CD4-positive, CD25-positive, alpha-beta regulatory T cell (primary cell): ENCODE measurements around the gene GNAI2. TPM values are rescaled to one million over a fixed set of nuclear protein-coding genes. Genes with fewer than 3 reads are reported as not detected.

Experiments
- ATAC-seq, 2 donors: fragments of 150-1000 bp; cut with Tn5 transposase; one replicate each; pipeline ENCODE4 v1.10.0; 2021; ENCODE audit warnings: low read depth in 2 of 2, moderate number of reproducible peaks in 2 of 2, moderate library complexity in 1 of 2
- DNase-seq, 3 donors: peaks; one replicate each; pipeline versions ENCODE4 v3.0.0 to v3.0.0-alpha.2; 2012 to 2022; ENCODE audit warnings: mixed read lengths in 1 of 3
- H3K27ac ChIP-seq: one replicate; pipeline ENCODE4 v1.7.0; 2013; ENCODE audit warnings: mild to moderate bottlenecking, low read length; ENCODE audit not compliant: insufficient read depth, poor library complexity, severe bottlenecking
- H3K27me3 ChIP-seq: one replicate; pipeline ENCODE4 v1.7.0; 2013; ENCODE audit warnings: low read length; ENCODE audit not compliant: control insufficient read depth, insufficient read depth
- H3K36me3 ChIP-seq: one replicate; pipeline ENCODE4 v1.7.0; 2013; ENCODE audit warnings: mild to moderate bottlenecking, low read length, moderate library complexity; ENCODE audit not compliant: control insufficient read depth, insufficient read depth
- H3K4me1 ChIP-seq: 2 replicates; pipeline ENCODE4 v1.7.0; 2013; ENCODE audit warnings: mild to moderate bottlenecking, low read length; ENCODE audit not compliant: insufficient read depth, control insufficient read depth, poor library complexity, severe bottlenecking
- H3K4me3 ChIP-seq: one replicate; pipeline ENCODE4 v1.7.0; 2013; ENCODE audit warnings: low read depth, mild to moderate bottlenecking, low read length, moderate library complexity
- H3K9me3 ChIP-seq, 2 experiments: 1 replicate in 1 of 2; 2 replicates in 1 of 2; pipeline ENCODE4 v1.7.0; 2013; ENCODE audit warnings: low read length in 2 of 2, mild to moderate bottlenecking in 1 of 2, moderate library complexity in 1 of 2; ENCODE audit not compliant: control insufficient read depth in 2 of 2
- H3K27ac Mint-ChIP-seq, 3 donors: one replicate each; pipeline ENCODE4 v1.8.0; 2020 to 2022; ENCODE audit warnings: mild to moderate bottlenecking in 3 of 3, mixed read lengths in 3 of 3, moderate library complexity in 2 of 3
- H3K27me3 Mint-ChIP-seq: one replicate; pipeline ENCODE4 v1.8.0; 2022; ENCODE audit warnings: mild to moderate bottlenecking, mixed read lengths
- H3K36me3 Mint-ChIP-seq: one replicate; pipeline ENCODE4 v1.8.0; 2020; ENCODE audit warnings: mixed read lengths
- H3K4me1 Mint-ChIP-seq, 4 donors: one replicate each; pipeline ENCODE4 v1.8.0; 2020 to 2022; ENCODE audit warnings: mixed read lengths in 4 of 4, mild to moderate bottlenecking in 1 of 4
- H3K4me3 Mint-ChIP-seq, 4 donors: one replicate each; pipeline ENCODE4 v1.8.0; 2020 to 2022; ENCODE audit warnings: mild to moderate bottlenecking in 4 of 4, mixed read lengths in 4 of 4, moderate library complexity in 3 of 4
- H3K9me3 Mint-ChIP-seq, 7 donors: one replicate each; pipeline ENCODE4 v1.8.0; 2020 to 2022; ENCODE audit warnings: mixed read lengths in 7 of 7, mild to moderate bottlenecking in 3 of 7, moderate library complexity in 2 of 7
- polyA plus RNA-seq, 4 donors: library from polyadenylated mRNA; unstranded; fragments of 300-500 nt; fragmentation: Illumina TruSeq; gene quantifications; one replicate each; pipeline ENCODE4 v1.2.3, GENCODE V29; 2021
- total RNA-seq: library from RNA; stranded (reverse); gene quantifications from one replicate; pipeline ENCODE4 v1.2.3, GENCODE V29; 2022

Gene GNAI2
- total and polyA plus RNA-seq, 5 donors from 2014 or later, result 373 to 696 (median 572) TPM

DNA sequence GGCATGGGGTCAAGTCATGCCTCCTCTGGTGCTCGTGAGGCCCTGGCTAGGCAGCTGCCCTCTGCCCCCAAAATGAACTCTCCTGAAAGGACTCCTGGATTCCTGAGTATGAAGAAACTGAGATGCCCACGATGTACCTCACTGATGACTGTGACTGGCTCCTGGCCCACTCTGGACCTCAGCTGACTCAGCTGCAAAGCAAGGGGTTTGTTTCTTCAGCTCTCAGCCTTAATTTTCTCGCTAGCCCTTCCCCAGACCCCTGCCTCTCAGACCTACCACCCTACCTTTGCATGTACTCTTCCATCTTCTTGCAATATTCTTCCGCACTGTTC lies 5.2 kb upstream of the GNAI2 start:
- Histone ChIP-seq H3K4me1 (peaks cover 29% of the 10 kb centered on the region), H3K36me3 (no peaks in the 10 kb centered on the region), H3K27ac (no peak overlapping the region), H3K4me3 (no peak overlapping the region), H3K27me3 (no peaks in the 10 kb centered on the region), H3K9me3 (no peaks in the 10 kb centered on the region)
- Mint-ChIP-seq H3K4me3 (no peak overlapping the region), H3K36me3 (no peaks in the 10 kb centered on the region), H3K9me3 (no peaks in the 10 kb centered on the region), H3K27ac (no peak overlapping the region), H3K27me3 (peaks cover 4% of the 10 kb centered on the region), H3K4me1 (peaks cover 0 to 46% (median 14%) of the 10 kb centered on the region in 4 donors)
- no peak for ATAC-seq
- DNase-seq, result no peak

DNA sequence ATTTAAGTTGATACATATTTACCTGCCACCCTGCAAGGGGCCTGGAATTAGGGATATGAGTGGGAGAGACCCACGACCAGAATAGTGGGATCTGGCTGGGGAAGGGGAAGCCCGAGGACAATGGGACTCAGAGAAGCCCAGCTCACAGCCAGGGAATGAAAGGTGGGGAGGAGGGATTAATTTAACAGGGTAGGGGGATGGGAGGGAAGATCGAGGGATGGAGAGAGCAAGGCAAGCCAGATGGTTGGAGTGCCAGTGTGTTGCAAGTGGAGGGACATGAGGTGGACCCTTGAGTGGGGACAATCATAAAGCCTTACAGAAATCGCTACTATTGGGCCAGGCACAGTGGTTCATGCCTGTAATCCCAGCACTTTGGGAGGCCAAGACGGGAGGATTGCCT lies 4.4 kb upstream of the GNAI2 start:
- Histone ChIP-seq H3K4me3 (no peak overlapping the region), H3K27ac (no peak overlapping the region), H3K27me3 (no peaks in the 10 kb centered on the region), H3K36me3 (no peaks in the 10 kb centered on the region), H3K9me3 (no peaks in the 10 kb centered on the region), H3K4me1 (peaks cover 23% of the 10 kb centered on the region)
- no peak for DNase-seq
- Mint-ChIP-seq H3K4me1 (peaks cover 0 to 41% (median 13%) of the 10 kb centered on the region in 4 donors), H3K9me3 (no peaks in the 10 kb centered on the region), H3K4me3 (peak overlapping the region in 1 of 4 donors; percentile 7), H3K27me3 (peaks cover 6% of the 10 kb centered on the region), H3K27ac (no peak overlapping the region), H3K36me3 (no peaks in the 10 kb centered on the region)
- ATAC-seq, result no peak

DNA sequence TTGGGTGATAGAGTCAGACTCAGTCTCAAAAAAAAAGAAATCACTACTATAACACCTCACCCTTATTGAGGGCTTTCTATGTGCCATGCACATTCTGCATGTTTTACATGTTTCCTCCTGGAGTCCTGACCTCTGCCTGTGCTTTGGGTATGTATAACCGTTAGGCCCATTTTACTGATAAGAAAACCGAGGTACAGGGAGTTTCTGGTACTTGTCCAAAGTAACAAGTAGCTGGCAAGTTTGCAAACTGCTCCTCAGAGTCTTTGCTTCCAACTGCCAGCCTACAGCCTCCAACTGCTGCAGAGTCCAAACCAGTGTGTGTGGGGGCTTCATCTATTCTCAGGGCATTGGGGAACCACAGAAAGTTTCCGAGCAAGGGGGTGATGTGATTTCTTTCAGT lies 3.7 kb upstream of the GNAI2 start:
- Histone ChIP-seq H3K27me3 (no peaks in the 10 kb centered on the region), H3K4me1 (peaks cover 20% of the 10 kb centered on the region), H3K9me3 (no peaks in the 10 kb centered on the region), H3K4me3 (no peak overlapping the region), H3K27ac (no peak overlapping the region), H3K36me3 (no peaks in the 10 kb centered on the region)
- DNase-seq (no peak), ATAC-seq (no peak)
- peaks cover 7% of the 10 kb centered on the region for H3K27me3 Mint-ChIP-seq
- H3K9me3 Mint-ChIP-seq, result no peaks in the 10 kb centered on the region
- peaks cover 0 to 35% (median 12%) of the 10 kb centered on the region in 4 donors for H3K4me1 Mint-ChIP-seq
- no peak overlapping the region for H3K4me3 Mint-ChIP-seq
- H3K27ac Mint-ChIP-seq, result peak overlapping the region in 1 of 3 donors; percentile 20
- H3K36me3 Mint-ChIP-seq, result no peaks in the 10 kb centered on the region

DNA sequence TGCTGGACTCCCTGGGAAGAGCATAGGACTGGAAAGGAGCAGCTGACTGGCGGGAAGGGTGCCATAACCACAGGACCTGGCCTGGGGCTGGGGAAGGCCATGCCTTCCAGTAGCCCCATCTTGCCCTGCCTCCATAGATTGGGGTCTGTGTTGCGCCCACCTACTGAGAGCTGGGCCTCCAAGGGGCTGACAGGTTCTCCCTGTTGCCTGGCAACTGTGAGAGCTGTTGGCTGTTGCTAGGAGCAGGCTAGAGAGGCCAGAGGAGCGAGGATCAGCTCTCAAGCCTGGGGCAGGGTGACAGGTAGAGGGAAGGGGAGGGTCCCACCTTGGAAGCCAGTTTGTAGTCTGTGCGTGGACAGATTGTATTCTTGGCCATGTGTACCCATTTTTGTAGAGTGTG lies 2.8 kb upstream of the GNAI2 start:
- Mint-ChIP-seq H3K4me3 (peak overlapping the region in 2 of 4 donors; percentile 47 to 69), H3K27me3 (peaks cover 10% of the 10 kb centered on the region), H3K9me3 (no peaks in the 10 kb centered on the region), H3K36me3 (no peaks in the 10 kb centered on the region), H3K4me1 (peaks cover 0 to 32% (median 10%) of the 10 kb centered on the region in 4 donors), H3K27ac (peak overlapping the region in 1 of 3 donors; percentile 44)
- no peak for ATAC-seq
- no peak for DNase-seq
- Histone ChIP-seq H3K4me3 (no peak overlapping the region), H3K27ac (no peak overlapping the region), H3K4me1 (peaks cover 21% of the 10 kb centered on the region), H3K27me3 (no peaks in the 10 kb centered on the region), H3K9me3 (no peaks in the 10 kb centered on the region), H3K36me3 (no peaks in the 10 kb centered on the region)

DNA sequence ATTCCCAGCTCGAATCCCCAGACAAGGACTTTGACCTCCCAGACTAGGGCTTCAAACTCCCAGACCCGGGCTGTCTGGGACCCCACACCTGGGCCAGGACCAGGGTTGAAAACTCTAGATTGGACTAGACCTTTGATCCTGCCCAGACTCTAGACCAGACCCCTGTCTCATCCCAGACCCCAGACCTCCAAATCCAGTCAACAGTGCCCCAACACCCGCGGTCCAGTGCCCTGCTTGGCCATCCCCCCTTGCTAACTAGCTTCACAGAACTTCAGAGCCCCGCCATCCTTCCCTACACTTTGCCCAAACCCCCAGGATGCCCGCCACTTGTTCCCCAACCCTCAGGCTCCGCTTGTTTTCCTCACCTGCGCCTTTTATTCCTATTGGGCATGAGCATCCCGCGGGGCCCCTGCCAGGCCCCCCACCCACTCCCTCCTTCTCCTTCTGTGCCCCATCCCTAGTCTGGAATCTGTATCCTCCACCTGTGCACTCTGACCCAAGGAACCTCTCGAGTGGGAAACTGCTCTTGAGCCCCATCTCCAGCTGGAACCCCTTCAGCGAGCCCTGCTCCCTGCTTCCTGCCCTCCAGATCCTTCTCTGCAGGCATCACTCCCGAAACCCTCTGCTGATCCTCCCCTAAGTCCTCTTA lies 604 bp downstream of the GNAI2 start:
- H3K4me1 ChIP-seq, result peaks cover 54% of the 10 kb centered on the region
- peaks cover 0 to 56% (median 27%) of the 10 kb centered on the region in 4 donors for H3K4me1 Mint-ChIP-seq
- H3K27me3 ChIP-seq, result no peaks in the 10 kb centered on the region

DNA sequence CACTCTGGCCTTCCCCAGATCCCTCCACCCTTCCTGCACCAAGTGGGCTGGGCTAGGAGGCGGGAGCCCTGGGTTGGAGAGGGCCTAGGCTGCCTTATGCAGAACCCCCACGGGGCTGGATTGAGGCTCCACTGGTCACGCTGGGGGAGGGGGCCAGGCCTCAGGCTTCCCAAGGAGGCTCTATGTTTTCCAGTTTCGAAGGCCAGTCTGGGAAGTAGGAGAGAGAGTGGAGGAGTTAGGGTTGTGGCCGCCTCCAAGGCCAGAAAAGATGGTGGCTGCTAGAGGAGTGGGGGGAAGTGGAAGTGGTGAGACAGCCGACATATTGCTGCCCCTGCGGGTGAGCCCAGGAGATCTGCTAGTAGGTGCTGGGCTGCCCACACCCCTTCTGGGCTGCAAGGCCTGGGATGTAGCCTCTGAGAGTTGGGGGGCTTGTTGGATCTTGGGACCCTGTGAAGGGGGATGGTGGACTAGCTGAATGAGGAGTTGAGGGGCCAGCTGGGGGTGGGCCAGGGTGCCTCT lies 1.2 kb downstream of the GNAI2 start:
- Histone ChIP-seq H3K4me1 (peaks cover 60% of the 10 kb centered on the region), H3K4me3 (peak overlapping the region; percentile 91), H3K27me3 (no peaks in the 10 kb centered on the region), H3K27ac (peak overlapping the region; percentile 83), H3K9me3 (no peaks in the 10 kb centered on the region), H3K36me3 (peaks cover 11% of the 10 kb centered on the region)
- ATAC-seq, result no peak
- H3K27me3 Mint-ChIP-seq, result peaks cover 10% of the 10 kb centered on the region
- peak overlapping the region; percentile 92 to 97 (median 96) for H3K27ac Mint-ChIP-seq
- DNase-seq, result peak in 2 of 3 donors; percentile 59 to 69
- peaks cover 0 to 62% (median 29%) of the 10 kb centered on the region in 4 donors for H3K4me1 Mint-ChIP-seq
- H3K4me3 Mint-ChIP-seq, result peak overlapping the region; percentile 94 to 99 (median 98)
- H3K9me3 Mint-ChIP-seq, result no peaks in the 10 kb centered on the region
- H3K36me3 Mint-ChIP-seq, result no peaks in the 10 kb centered on the region

More for the DNA sequence above, 604 bp downstream of the GNAI2 start:
- Histone ChIP-seq H3K9me3 (no peaks in the 10 kb centered on the region), H3K27ac (peak overlapping the region; percentile 83), H3K36me3 (peaks cover 11% of the 10 kb centered on the region), H3K4me3 (peak overlapping the region; percentile 91)
- H3K27me3 Mint-ChIP-seq, result peaks cover 10% of the 10 kb centered on the region
- ATAC-seq, result no peak
- DNase-seq, result no peak
- H3K36me3 Mint-ChIP-seq, result no peaks in the 10 kb centered on the region
- H3K27ac Mint-ChIP-seq, result peak overlapping the region; percentile 92 to 97 (median 96)
- H3K9me3 Mint-ChIP-seq, result no peaks in the 10 kb centered on the region
- peak overlapping the region; percentile 94 to 99 (median 98) for H3K4me3 Mint-ChIP-seq

DNA sequence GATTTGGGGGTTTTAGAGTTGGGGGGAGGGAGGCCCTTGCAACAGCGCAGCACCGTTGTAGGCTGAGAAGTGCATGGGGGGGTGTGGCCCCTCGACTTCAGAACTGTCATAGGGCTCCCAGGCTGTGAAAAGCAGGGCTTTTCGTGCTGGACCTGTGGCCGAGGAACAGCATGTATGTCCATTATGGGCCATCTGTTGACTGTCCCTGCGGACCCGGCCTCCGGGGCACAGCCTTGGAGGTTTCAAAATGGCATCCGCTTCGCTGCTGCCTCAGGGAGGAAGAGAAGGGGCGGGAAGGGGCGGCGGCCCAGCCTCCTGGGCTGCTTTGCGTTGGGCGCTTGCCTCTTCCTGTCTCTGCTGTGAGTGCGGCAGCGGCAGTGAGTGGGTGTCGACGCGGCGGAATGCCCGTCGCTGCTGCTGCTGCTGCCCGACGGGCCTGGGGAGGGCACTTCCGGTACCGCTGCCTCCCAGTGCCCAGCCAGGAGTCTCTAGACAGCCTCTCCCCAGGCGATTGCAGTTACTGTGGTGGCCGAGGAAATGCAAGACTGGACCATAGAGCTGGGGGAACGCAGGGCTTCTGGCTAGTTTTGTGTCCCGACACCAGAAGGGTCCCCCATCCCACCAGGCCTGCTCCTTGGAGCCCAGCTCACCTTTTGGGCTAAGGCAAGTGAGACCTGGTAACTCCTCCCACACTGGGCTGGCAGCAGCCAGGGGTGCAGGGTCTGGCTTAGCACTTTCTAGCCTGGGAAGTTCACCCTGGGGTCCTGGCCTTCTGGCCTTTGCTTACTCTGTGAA lies 1.9 kb downstream of the GNAI2 start:
- Histone ChIP-seq H3K36me3 (peaks cover 11% of the 10 kb centered on the region), H3K27ac (peak overlapping the region; percentile 83), H3K9me3 (no peaks in the 10 kb centered on the region), H3K4me1 (peaks cover 67% of the 10 kb centered on the region), H3K27me3 (no peaks in the 10 kb centered on the region), H3K4me3 (peak overlapping the region; percentile 91)
- no peaks in the 10 kb centered on the region for H3K9me3 Mint-ChIP-seq
- peaks cover 0 to 67% (median 33%) of the 10 kb centered on the region in 4 donors for H3K4me1 Mint-ChIP-seq
- ATAC-seq (peak; percentile 48 to 53), DNase-seq (peak; percentile 82 to 95 (median 86))
- H3K27ac Mint-ChIP-seq, result peak overlapping the region; percentile 92 to 97 (median 96)
- no peaks in the 10 kb centered on the region for H3K36me3 Mint-ChIP-seq
- H3K27me3 Mint-ChIP-seq, result peaks cover 10% of the 10 kb centered on the region
- H3K4me3 Mint-ChIP-seq, result peak overlapping the region; percentile 94 to 99 (median 98)
